ENCODE results near the gene P2RY2.

DNA sequence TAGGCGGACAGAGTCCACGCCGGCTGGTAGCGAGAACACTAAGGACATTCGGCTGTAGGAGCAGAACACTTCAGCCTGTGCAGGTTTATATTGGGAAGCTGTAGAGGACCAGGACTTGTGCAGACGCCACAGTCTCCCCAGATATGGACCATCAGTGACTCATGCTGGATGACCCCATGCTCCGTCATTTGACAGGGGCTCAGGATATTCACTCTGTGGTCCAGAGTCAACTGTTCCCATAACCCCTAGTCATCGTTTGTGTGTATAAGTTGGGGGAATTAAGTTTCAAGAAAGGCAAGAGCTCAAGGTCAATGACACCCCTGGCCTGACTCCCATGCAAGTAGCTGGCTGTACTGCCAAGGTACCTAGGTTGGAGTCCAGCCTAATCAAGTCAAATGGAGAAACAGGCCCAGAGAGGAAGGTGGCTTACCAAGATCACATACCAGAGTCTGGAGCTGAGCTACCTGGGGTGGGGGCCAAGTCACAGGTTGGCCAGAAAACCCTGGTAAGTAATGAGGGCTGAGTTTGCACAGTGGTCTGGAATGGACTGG is 17.2 kb downstream of the P2RY2 start:
- TF ChIP-seq EZH2 (IDR thresholded peaks at IDR 0.05; ENCODE audit: insufficient read depth, low read length): no peak
- TF ChIP-seq, protein P1, sequence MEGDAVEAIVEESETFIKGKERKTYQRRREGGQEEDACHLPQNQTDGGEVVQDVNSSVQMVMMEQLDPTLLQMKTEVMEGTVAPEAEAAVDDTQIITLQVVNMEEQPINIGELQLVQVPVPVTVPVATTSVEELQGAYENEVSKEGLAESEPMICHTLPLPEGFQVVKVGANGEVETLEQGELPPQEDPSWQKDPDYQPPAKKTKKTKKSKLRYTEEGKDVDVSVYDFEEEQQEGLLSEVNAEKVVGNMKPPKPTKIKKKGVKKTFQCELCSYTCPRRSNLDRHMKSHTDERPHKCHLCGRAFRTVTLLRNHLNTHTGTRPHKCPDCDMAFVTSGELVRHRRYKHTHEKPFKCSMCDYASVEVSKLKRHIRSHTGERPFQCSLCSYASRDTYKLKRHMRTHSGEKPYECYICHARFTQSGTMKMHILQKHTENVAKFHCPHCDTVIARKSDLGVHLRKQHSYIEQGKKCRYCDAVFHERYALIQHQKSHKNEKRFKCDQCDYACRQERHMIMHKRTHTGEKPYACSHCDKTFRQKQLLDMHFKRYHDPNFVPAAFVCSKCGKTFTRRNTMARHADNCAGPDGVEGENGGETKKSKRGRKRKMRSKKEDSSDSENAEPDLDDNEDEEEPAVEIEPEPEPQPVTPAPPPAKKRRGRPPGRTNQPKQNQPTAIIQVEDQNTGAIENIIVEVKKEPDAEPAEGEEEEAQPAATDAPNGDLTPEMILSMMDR (IDR thresholded peaks at IDR 0.05; ENCODE audit: insufficient read depth, low read depth, low read length): no peak

Measured in astrocyte (in vitro differentiated cells and primary cell).